ENCODE results near the gene ADARB2. TPM values are rescaled to one million over a fixed set of nuclear protein-coding genes. Genes with fewer than 3 reads are reported as not detected.

ADARB2 gene
- total and polyA plus RNA-seq, 2 experiments from 2014 or later = 2.0 to 5.0 TPM

DNA sequence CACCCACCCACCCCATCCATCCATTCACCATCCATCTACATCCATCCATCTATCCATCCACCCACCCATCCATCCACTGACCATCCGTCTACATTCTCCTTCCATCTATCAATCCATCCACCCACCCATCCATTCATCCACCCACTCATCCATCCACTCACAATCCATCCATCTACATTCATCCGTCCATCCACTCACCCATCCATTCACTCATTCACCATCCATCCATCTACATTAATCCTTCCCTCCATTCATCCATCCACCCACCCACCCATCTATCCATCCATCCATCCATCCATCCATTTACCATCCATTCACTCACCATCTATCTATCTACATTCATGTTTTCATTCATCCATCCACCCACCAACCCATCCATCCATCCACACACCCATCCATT, 292.5 kb downstream of the ADARB2 start (continued):
- TF ChIP-seq, protein P1, sequence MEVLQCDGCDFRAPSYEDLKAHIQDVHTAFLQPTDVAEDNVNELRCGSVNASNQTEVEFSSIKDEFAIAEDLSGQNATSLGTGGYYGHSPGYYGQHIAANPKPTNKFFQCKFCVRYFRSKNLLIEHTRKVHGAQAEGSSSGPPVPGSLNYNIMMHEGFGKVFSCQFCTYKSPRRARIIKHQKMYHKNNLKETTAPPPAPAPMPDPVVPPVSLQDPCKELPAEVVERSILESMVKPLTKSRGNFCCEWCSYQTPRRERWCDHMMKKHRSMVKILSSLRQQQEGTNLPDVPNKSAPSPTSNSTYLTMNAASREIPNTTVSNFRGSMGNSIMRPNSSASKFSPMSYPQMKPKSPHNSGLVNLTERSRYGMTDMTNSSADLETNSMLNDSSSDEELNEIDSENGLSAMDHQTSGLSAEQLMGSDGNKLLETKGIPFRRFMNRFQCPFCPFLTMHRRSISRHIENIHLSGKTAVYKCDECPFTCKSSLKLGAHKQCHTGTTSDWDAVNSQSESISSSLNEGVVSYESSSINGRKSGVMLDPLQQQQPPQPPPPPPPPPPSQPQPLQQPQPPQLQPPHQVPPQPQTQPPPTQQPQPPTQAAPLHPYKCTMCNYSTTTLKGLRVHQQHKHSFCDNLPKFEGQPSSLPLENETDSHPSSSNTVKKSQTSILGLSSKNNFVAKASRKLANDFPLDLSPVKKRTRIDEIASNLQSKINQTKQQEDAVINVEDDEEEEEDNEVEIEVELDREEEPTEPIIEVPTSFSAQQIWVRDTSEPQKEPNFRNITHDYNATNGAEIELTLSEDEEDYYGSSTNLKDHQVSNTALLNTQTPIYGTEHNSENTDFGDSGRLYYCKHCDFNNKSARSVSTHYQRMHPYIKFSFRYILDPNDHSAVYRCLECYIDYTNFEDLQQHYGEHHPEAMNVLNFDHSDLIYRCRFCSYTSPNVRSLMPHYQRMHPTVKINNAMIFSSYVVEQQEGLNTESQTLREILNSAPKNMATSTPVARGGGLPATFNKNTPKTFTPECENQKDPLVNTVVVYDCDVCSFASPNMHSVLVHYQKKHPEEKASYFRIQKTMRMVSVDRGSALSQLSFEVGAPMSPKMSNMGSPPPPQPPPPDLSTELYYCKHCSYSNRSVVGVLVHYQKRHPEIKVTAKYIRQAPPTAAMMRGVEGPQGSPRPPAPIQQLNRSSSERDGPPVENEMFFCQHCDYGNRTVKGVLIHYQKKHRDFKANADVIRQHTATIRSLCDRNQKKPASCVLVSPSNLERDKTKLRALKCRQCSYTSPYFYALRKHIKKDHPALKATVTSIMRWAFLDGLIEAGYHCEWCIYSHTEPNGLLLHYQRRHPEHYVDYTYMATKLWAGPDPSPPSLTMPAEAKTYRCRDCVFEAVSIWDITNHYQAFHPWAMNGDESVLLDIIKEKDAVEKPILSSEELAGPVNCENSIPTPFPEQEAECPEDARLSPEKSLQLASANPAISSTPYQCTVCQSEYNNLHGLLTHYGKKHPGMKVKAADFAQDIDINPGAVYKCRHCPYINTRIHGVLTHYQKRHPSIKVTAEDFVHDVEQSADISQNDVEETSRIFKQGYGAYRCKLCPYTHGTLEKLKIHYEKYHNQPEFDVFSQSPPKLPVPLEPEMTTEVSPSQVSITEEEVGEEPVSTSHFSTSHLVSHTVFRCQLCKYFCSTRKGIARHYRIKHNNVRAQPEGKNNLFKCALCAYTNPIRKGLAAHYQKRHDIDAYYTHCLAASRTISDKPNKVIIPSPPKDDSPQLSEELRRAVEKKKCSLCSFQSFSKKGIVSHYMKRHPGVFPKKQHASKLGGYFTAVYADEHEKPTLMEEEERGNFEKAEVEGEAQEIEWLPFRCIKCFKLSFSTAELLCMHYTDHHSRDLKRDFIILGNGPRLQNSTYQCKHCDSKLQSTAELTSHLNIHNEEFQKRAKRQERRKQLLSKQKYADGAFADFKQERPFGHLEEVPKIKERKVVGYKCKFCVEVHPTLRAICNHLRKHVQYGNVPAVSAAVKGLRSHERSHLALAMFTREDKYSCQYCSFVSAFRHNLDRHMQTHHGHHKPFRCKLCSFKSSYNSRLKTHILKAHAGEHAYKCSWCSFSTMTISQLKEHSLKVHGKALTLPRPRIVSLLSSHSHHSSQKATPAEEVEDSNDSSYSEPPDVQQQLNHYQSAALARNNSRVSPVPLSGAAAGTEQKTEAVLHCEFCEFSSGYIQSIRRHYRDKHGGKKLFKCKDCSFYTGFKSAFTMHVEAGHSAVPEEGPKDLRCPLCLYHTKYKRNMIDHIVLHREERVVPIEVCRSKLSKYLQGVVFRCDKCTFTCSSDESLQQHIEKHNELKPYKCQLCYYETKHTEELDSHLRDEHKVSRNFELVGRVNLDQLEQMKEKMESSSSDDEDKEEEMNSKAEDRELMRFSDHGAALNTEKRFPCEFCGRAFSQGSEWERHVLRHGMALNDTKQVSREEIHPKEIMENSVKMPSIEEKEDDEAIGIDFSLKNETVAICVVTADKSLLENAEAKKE (CRISPR knock-in tag; IDR thresholded peaks at IDR 0.05) = no peak

GRCh38 chr10:1440897-1441296, 296.4 kb downstream of the ADARB2 start:
- Mint-ChIP-seq H3K27me3 (ENCODE audit: insufficient read depth, low read depth, poor library complexity) (peaks cover 1% of the 10 kb centered on the region), H3K27ac (no peak overlapping the region), H3K9me3 (no peaks in the 10 kb centered on the region; the same call in 2 of the 3 replicates), H3K4me1 (no peaks in the 10 kb centered on the region), H3K36me3 (ENCODE audit: low read depth) (0 out of 3 replicates have a peak, but pooled peaks cover 3% of the 10 kb centered on the region), H3K4me3 (no peak overlapping the region)
- Histone ChIP-seq H3K9me2 (ENCODE audit: insufficient read depth) (peaks cover 4% of the 10 kb centered on the region), H3K27ac (ENCODE audit: low read depth) (no peak overlapping the region), H2AFZ (no peak overlapping the region), H3K36me3 (ENCODE audit: insufficient read depth) (no peaks in the 10 kb centered on the region), H3F3A (replicated peaks; ENCODE audit: low read depth) (no peaks in the 10 kb centered on the region), H3K4me2 (no peak overlapping the region), H3K4me3 (no peak overlapping the region), H3K27me3 (ENCODE audit: insufficient read depth) (no peaks in the 10 kb centered on the region), H3K4me1 (ENCODE audit: insufficient read depth) (no peaks in the 10 kb centered on the region), H3K79me2 (replicated peaks; ENCODE audit: insufficient read depth) (no peaks in the 10 kb centered on the region), H4K20me1 (replicated peaks; ENCODE audit: insufficient read depth) (no peaks in the 10 kb centered on the region)
- DNase-seq (ENCODE audit: low spot score) (no peak), ATAC-seq (no peak)
- TF ChIP-seq STAT1 (IDR thresholded peaks at IDR 0.05; ENCODE audit: unreplicated experiment) (no peak), ZNF114 (CRISPR knock-in tag; IDR thresholded peaks at IDR 0.05) (no peak), REST (IDR thresholded peaks at IDR 0.05; ENCODE audit: unreplicated experiment) (no peak), ZNF331 (CRISPR knock-in tag; IDR thresholded peaks at IDR 0.05; ENCODE audit: low read depth) (no peak), POLR2AphosphoS5 (IDR thresholded peaks at IDR 0.05; ENCODE audit: low read depth) (no peak), JUNB (IDR thresholded peaks at IDR 0.05; ENCODE audit: unreplicated experiment) (no peak)
